ENCODE results near the gene SUSD4. TPM values are rescaled to one million over a fixed set of nuclear protein-coding genes. Genes with fewer than 3 reads are reported as not detected.

Gene SUSD4
- total and polyA plus RNA-seq, 10 of the 15 experiments (the other 5 are each of a cell fraction or from before 2014, with no cell fraction given), result 0.13 to 1.1 (median 0.26) TPM; not detected in 3

- Histone ChIP-seq H3K4me2 (ENCODE audit: control insufficient read depth, insufficient read depth) (no peak overlapping the region), H3K36me3 (ENCODE audit: control insufficient read depth in 2 of 2, insufficient read depth in 2 of 2, low read length in 1 of 2) (no peaks in the 10 kb centered on the region), H3K4me3 (no peak overlapping the region), H4K20me1 (ENCODE audit: control insufficient read depth, insufficient read depth) (no peaks in the 10 kb centered on the region), H3K27me3 (replicated peaks in 1 of 2; ENCODE audit: control insufficient read depth in 2 of 2, insufficient read depth in 2 of 2, low read length in 1 of 2) (peaks cover 0 to 2% of the 10 kb centered on the region in 2 experiments), H3K79me2 (ENCODE audit: control insufficient read depth, insufficient read depth, low read length) (no peaks in the 10 kb centered on the region), H3K4me1 (ENCODE audit: control insufficient read depth, insufficient read depth, low read length) (no peaks in the 10 kb centered on the region), H3K9ac (ENCODE audit: control insufficient read depth, insufficient read depth, low read length) (no peak overlapping the region), H2AFZ (ENCODE audit: control insufficient read depth, low read depth, low read length) (no peak overlapping the region), H3K9me3 (replicated peaks; ENCODE audit: control insufficient read depth, insufficient read depth, low read length) (no peaks in the 10 kb centered on the region), H3K27ac (ENCODE audit: control insufficient read depth, insufficient read depth) (no peak overlapping the region)
- FAIRE-seq (no peak), ATAC-seq (no peak), DNase-seq (ENCODE audit: low read depth, low spot score) (no peak)
- in situ Hi-C loops (cut with MboI) (no loop called here), intact Hi-C loops (cut with micrococcal nuclease; ENCODE audit: unreplicated experiment) (no loop called here)
- RAD21 ChIA-PET (ENCODE audit: unreplicated experiment), result no interaction called here
- WGBS (ENCODE audit: insufficient coverage, insufficient replicate concordance, low lambda C conversion rate, missing lambda C conversion rate), result 24% methylated on average over 4 of the region's 4 CpGs
- POLR2A ChIA-PET, result no interaction called here
- BruUV-seq (replicated peaks), result no TSS peak
- CTCF ChIA-PET, result no interaction called here
- SMC1A ChIA-PET (ENCODE audit: uncharacterized antibody, unreplicated experiment), result no interaction called here
- TF ChIP-seq CHD1 (IDR thresholded peaks at IDR 0.05; ENCODE audit: low read depth, low read length) (no peak), ZSCAN29 (IDR thresholded peaks at IDR 0.05) (no peak), PBX3 (IDR thresholded peaks at IDR 0.05; ENCODE audit: insufficient replicate concordance, low read depth, low read length) (no peak), IKZF2 (IDR thresholded peaks at IDR 0.05) (no peak), IKZF1 (conservative IDR thresholded peaks at IDR 0.05) (no peak), EP300 (IDR thresholded peaks at IDR 0.05; ENCODE audit: borderline replicate concordance in 1 of 2, control insufficient read depth in 1 of 2, low read depth in 2 of 2, low read length in 2 of 2) (no peak), SUZ12 (IDR thresholded peaks at IDR 0.05; ENCODE audit: unreplicated experiment) (no peak), RB1 (IDR thresholded peaks at IDR 0.05; ENCODE audit: borderline replicate concordance) (no peak), STAT3 (IDR thresholded peaks at IDR 0.05; ENCODE audit: low read depth, low read length) (no peak), WRNIP1 (IDR thresholded peaks at IDR 0.05; ENCODE audit: borderline replicate concordance, low read depth, low read length) (no peak), KLF5 (IDR thresholded peaks at IDR 0.05; ENCODE audit: partially characterized antibody) (no peak), PKNOX1 (IDR thresholded peaks at IDR 0.05) (no peak), YBX1 (IDR thresholded peaks at IDR 0.05) (no peak), PAX8 (IDR thresholded peaks at IDR 0.05) (no peak), NR2F1 (conservative IDR thresholded peaks at IDR 0.05) (no peak), GATAD2B (conservative IDR thresholded peaks at IDR 0.05; ENCODE audit: low read depth) (no peak), NFXL1 (IDR thresholded peaks at IDR 0.05; ENCODE audit: borderline replicate concordance) (no peak)
Measured at GRCh38 chr1:223269006-223269405, 95.0 kb downstream of the SUSD4 start.

All from GM12878 (cell line).